ENCODE results near the gene WDFY4.

WDFY4 gene

DNA sequence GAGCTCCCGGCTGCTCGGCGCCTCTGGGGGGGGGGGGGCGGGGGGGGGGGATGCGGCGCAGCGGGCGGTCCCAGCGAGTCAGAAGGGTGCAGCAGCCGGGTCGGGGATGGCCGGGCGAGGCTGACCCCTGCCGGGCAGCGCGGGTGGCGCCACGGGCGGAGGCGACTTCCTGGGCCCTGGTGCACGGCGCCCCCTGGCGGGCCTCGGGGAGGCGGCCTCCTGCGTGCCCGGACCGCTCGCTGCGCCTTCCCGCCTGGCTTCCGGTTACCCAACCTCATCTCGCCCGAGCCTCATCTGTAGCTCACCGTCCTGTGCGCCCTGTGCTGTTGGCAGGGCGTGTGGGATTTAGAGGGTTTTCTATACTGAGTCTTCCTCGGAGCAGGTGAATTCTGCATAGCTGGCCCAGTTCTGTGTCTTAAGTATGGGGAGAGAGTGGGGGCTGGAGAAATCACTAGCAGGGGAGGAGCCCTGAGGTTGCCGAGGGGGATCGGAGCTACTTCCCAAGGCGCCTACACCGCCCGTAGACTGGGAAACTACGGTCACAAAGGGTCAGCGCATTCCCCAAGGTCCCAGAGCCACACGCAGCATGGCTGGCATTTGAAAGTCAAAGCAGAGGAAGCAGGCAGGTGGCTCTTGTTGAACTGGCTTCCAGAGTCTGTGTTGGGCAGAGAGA, 28.3 kb upstream of the WDFY4 start:
- peak; percentile 66 to 83 for DNase-seq (ENCODE audit: low read depth in 1 of 2, low spot score in 1 of 2)

- no peak for DNase-seq (ENCODE audit: low read depth in 1 of 2, low spot score in 1 of 2)
Observed at GRCh38 chr10:48656914-48657305, 27.8 kb upstream of the WDFY4 start.

DNA sequence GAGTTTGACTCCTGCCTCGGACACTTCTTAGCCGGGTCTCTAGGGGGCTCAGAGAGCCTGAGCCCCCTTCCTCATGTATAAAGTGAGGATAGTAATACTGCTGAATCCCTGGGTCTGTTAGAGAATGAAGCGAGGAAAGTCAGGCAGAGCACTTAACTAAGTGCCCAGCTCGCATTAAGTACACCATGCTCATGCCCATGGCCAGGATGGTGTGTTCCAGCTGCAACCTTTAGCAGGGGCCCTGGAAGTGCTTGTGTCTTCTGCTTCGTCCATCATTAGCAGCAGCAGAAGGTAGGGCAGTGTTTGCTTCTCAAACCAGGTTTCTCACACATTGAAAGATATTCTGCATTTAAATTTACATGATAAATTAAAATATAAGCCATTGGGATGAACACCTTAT, 27.3 kb upstream of the WDFY4 start:
- no peak for DNase-seq (ENCODE audit: low read depth in 1 of 2, low spot score in 1 of 2)

DNA sequence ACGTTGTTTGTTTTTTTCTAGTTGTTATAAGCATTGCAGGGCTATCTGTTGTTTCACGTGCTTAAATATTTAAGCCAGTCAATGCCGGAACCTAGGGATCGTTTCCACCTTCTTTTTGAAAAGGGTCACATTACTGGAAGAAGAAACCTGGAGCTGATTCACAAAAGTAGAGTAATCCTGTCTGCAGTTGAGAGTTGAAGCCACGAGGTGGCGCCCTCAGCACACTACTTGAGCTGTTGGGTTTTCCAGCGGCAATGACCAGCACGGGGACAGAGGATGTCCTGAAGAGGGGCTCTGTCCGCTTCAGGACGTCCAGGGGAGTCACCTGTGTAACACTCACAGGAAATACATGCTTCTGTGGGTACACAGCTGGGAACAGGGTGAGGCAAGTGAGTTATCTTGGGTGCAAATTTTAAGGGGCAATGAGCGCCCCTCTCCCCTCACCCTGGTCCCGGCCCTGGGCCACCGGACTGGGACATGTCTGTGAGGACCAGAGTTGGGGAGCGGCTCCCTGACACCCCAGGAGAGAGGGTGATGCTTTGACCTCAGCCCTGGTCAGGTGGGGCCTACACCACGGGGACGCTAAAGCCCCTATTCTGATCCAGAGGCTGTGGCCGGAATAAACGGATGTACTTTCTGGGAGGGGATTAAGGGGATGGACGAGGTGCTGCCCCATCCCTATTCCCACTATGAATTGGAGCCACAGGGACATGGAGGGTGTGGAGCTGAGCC, 26.3 kb upstream of the WDFY4 start:
- peak in 1 of 2 donors; percentile 40 for DNase-seq (ENCODE audit: low read depth in 1 of 2, low spot score in 1 of 2)

GRCh38 chr10:48658975-48659269, 25.8 kb upstream of the WDFY4 start:
- no peak for DNase-seq (ENCODE audit: low read depth in 1 of 2, low spot score in 1 of 2)

DNA sequence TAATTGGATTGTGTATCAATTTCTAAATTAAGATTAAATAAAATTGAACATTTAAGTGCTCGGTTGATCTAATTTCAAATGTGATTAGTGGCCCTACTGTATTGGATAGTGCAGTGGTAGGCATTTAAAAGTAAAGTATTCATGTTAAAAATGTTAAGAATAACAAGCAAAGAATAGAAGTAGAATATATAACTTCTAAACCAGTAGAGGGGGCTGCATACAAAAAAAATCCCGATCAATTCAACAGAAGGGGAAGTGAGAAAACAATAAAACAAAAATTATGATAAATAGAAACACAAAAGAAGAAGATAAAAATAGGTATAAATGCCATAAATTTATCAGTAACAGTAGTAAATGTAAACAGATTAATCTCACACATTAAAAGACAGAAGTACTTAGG, 24.9 kb upstream of the WDFY4 start:
- DNase-seq (ENCODE audit: low read depth in 1 of 2, low spot score in 1 of 2), result no peak

DNA sequence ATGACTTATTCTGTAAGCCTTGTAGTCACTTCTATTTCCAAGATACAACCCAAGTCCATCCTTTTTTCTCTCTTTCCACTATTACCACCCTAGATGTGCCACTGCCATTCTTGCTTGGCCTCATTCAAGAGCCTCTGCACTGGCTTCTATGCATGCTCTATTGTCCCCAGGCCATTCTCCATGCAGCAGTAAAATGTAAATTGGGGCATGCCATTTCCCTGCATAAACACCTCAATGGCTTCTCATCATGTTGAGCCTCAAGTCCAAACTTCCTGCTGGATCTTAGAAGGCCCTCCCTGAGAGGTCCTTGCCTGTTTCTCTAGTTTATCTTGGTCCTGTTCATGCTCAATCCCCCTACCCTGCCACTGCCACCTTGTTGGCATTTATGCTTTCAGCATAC, 23.2 kb upstream of the WDFY4 start:
- DNase-seq (ENCODE audit: low read depth in 1 of 2, low spot score in 1 of 2), result no peak

GRCh38 chr10:48667960-48668590, 16.6 kb upstream of the WDFY4 start:
- DNase-seq (ENCODE audit: low read depth in 1 of 2, low spot score in 1 of 2), result no peak

DNA sequence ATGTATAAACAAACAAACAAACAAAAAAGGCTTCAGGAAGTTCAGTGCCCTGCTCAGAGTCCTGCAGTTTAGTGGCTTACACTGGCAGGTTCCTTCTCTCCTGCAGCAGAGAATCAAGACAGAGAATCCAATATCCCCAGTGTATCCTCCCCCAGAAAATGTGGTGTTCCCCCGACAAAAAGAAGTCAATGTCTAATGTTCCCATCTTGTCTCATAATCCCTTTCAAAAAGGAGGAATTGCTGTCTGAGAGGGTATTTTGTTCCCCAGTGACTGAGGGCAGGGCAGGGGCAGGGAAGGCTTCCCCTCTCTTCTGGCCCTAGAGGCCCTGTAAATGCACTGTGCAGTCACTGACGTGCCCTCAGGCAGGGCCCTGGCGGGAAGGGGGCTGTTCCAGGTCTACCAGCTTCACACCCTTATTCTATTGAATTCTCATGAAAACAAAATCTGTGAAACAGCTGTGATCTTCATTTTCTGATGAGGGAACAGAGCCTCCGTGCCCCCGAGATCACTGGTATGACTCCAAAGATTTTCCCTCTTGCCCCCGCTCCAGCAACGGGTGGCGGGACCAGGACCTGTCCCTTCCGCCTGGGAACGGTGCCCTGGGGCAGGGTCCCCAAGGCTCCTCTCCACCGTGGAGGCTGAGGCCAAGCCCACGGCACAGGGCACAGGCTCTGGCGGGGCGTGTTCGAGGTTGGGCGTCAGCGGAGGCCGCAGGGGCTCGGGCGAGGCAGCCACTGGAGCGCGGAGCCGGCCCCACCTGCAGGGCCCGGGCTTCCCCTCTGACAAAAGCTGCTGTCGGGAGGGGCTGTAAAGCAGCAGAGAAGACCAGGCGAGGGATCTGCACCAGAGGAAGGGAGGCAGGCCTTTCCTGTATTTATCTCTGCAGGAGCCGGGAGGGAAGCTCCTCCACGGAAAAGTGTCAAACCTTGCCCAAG, 13.4 kb upstream of the WDFY4 start:
- no peak for DNase-seq (ENCODE audit: low read depth in 1 of 2, low spot score in 1 of 2)

GRCh38 chr10:48671914-48672595, 12.6 kb upstream of the WDFY4 start:
- DNase-seq (ENCODE audit: low read depth in 1 of 2, low spot score in 1 of 2), result no peak

GRCh38 chr10:48672596-48673265, 11.9 kb upstream of the WDFY4 start:
- no peak for DNase-seq (ENCODE audit: low read depth in 1 of 2, low spot score in 1 of 2)

DNA sequence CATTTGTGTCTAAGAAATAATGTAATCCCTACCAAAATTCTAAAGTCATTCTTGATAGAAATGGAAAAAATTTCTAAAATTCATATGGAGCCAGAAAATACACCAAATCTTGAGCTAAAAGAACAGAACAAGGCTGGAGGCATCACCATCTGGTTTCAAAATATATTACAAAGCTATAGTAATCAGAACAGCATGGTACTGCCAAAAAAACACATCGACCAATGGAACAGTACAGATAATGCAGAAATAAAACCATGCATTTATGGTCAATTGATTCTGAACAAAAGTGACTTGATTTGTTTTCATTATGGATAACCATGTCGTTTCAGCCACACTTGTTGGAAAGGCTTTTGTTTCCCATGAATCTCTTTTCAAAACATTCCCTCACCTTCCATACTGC, 7.0 kb upstream of the WDFY4 start:
- DNase-seq (ENCODE audit: low read depth in 1 of 2, low spot score in 1 of 2), result no peak

- no peak for DNase-seq (ENCODE audit: low read depth in 1 of 2, low spot score in 1 of 2)
Observed at GRCh38 chr10:48678041-48678440, 6.6 kb upstream of the WDFY4 start.

DNA sequence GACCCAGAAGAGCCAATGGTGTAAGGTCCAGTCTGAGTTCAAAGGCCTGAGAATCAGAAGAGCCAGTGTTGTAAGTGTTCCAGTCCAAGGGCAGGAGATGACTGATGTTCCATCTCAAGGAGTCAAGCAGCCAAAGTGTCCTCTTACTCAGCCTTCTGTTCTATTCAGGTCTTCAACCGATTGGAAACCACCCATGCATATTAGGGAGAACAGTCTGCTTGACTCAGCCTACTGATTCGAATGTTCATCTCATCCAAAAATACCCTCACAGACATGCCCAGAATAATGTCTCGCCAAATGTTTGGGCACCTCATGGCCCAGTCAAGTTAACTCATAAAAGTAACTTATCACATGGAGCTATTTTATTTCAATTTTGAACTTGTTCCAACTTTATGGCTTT, 2.9 kb upstream of the WDFY4 start:
- DNase-seq (ENCODE audit: low read depth in 1 of 2, low spot score in 1 of 2), result no peak

- no peak for DNase-seq (ENCODE audit: low read depth in 1 of 2, low spot score in 1 of 2)
Observed at GRCh38 chr10:48682265-48682664, 2.4 kb upstream of the WDFY4 start.

GRCh38 chr10:48683424-48683823, 1.2 kb upstream of the WDFY4 start:
- no peak for DNase-seq (ENCODE audit: low read depth in 1 of 2, low spot score in 1 of 2)

DNA sequence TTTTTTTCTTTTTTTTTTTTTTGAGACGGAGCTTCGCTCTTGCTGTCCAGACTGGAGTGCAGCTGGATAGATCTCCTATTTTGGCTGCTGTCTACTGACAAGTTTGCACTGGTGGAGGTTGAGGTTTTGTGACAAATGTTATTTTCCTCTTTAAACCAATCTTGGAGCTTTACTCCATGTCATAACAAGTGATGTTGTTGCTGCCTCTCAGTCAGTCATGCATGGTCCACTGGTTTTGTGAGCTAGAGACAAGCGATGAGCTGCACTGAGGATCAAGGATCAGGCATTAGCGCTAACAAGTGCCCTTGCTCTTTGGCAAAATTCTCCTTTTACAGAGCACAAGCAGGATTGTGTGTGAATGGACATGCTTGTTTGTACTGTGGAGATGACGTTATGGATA, 805 bp upstream of the WDFY4 start:
- no peak for DNase-seq (ENCODE audit: low read depth in 1 of 2, low spot score in 1 of 2)

- DNase-seq (ENCODE audit: low read depth in 1 of 2, low spot score in 1 of 2), result no peak
Observed at GRCh38 chr10:48684463-48684791, 246 bp upstream of the WDFY4 start.

- DNase-seq (ENCODE audit: low read depth in 1 of 2, low spot score in 1 of 2), result no peak
Observed at GRCh38 chr10:48685731-48686130, 1.1 kb downstream of the WDFY4 start.

- no peak for DNase-seq (ENCODE audit: low read depth in 1 of 2, low spot score in 1 of 2)
Observed at GRCh38 chr10:48690791-48691660, 6.4 kb downstream of the WDFY4 start.
